ENCODE measurements around the gene MACO1. TPM values are rescaled to one million over a fixed set of nuclear protein-coding genes. Genes with fewer than 3 reads are reported as not detected.

Gene MACO1
- polyA plus RNA-seq, 2 of the 4 experiments (the other 2 are of a cell fraction) = 6.3 to 7.5 TPM

DNA sequence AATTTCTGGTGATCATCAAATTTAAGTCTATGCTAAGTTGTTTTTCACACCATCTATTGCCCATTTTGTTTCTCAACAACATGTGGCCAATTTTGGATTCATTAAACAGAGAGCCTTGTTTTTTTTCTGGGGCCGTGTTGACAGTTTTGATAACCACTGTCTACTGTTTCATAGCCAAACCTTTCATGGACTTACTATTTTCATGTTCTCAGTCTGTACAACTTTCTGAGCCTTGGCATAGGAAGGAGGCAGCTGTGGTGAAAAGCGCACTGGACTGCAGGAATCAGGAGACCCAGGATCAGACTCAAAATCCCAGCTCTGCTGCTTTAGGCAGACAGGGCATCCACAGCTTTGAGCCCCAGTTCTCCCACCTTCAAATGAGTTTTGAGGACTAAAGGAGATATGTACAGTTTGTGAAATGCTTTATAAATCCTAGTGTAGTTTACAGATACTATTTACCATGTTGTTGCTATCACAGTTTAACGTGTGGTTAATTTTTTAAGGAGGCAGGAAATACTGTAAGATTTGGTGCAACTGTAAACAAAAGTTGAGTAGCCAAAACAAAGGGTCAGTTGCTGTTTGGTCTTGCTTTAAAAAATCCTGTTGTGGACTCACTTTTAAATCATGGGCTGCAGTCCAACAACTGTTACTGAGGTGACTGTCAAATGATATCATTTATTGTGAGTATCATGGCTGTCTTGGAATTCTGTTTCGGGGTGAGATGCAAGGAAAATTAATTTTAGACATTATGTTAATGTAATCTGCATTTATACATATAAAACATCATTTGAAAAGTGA lies 2.9 kb downstream of the MACO1 start:
- H3K27ac ChIP-seq = no peak overlapping the region
- POLR2A ChIA-PET = no interaction called here
- TF ChIP-seq RCOR1 (IDR thresholded peaks at IDR 0.05; ENCODE audit: low read depth, low read length) (no peak), RAD21 (conservative IDR thresholded peaks at IDR 0.05 in 1 of 2, IDR thresholded peaks at IDR 0.05 in 1 of 2) (no peak), MAZ (IDR thresholded peaks at IDR 0.05; ENCODE audit: borderline replicate concordance, low read depth, low read length) (no peak), JUN (IDR thresholded peaks at IDR 0.05) (no peak), HDAC2 (IDR thresholded peaks at IDR 0.05) (no peak), POLR2A (IDR thresholded peaks at IDR 0.05; ENCODE audit: low read length) (no peak), KDM1A (IDR thresholded peaks at IDR 0.05; ENCODE audit: low read depth) (no peak), NR3C1 (IDR thresholded peaks at IDR 0.05) (no peak), KDM5A (IDR thresholded peaks at IDR 0.05) (no peak)
- TF ChIP-seq, protein P1, sequence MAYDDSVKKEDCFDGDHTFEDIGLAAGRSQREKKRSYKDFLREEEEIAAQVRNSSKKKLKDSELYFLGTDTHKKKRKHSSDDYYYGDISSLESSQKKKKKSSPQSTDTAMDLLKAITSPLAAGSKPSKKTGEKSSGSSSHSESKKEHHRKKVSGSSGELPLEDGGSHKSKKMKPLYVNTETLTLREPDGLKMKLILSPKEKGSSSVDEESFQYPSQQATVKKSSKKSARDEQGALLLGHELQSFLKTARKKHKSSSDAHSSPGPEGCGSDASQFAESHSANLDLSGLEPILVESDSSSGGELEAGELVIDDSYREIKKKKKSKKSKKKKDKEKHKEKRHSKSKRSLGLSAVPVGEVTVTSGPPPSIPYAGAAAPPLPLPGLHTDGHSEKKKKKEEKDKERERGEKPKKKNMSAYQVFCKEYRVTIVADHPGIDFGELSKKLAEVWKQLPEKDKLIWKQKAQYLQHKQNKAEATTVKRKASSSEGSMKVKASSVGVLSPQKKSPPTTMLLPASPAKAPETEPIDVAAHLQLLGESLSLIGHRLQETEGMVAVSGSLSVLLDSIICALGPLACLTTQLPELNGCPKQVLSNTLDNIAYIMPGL (CRISPR knock-in tag; IDR thresholded peaks at IDR 0.05; ENCODE audit: borderline replicate concordance) = no peak
- 0 out of 3 replicates have a peak overlapping the region, but pooled peaks have one; percentile 9 for H3K4me2 ChIP-seq
- FAIRE-seq (no peak), DNase-seq (ENCODE audit: low read depth in 1 of 2, low spot score in 1 of 2) (no peak), ATAC-seq (no peak)
- peaks cover 49% of the 10 kb centered on the region for H3K4me1 ChIP-seq
- no peaks in the 10 kb centered on the region for H3K9me3 ChIP-seq
- CTCF ChIA-PET = interaction anchor here (1.1 kb wide), 1 partner anchor 8 kb away, joined by 3 read pairs; no protein-coding TSS in a partner anchor
- no peak overlapping the region for H3K4me3 ChIP-seq
- WGBS (ENCODE audit: missing lambda C conversion rate) = 75% methylated on average over 4 of the region's 4 CpGs

DNA sequence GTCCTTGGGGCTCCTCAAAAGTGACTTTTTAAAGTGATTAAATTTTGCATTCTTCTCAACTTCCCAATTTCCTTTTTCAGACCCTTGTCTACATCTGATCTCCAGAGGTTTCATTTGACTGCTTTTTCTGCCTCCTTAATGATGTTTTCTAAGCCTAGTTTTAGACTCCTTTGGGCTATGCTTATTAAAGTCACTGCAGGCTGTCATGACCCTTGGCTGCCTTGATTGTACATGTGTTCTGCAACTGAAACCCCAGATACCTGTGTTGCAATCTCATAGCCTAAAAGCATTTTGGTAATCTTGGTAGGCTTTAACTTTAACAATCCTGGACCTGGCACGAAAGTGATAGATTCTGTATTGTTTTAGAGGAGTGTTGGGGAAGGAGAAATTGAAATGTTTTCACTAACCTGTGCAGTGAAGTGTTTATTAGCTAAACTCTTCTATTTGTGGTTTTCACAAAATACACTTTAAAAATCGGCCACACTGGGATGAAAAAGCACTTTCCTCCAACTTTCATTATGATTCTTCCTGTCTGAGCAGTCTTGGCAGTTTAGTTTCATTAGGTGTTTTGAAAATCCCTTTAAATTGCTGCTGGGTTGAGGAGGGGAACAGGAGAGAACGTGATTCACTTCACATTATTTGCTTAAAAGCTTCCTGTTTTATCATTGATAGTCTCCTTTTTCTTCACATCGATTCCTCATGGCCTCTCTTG lies 4.9 kb downstream of the MACO1 start:
- no peak for DNase-seq (ENCODE audit: low read depth in 1 of 2, low spot score in 1 of 2)
- Histone ChIP-seq H3K4me1 (peaks cover 46% of the 10 kb centered on the region), H3K4me3 (no peak overlapping the region), H3K9me3 (no peaks in the 10 kb centered on the region), H3K27ac (peak overlapping the region in 1 of 2 experiments; percentile 39; a peak in 3 of 6 replicates), H3K4me2 (peak overlapping the region; percentile 60)
- no peak for FAIRE-seq
- ChIA-PET CTCF (no interaction called here), POLR2A (no interaction called here)
- 18% methylated on average over 4 of the region's 4 CpGs for WGBS (ENCODE audit: missing lambda C conversion rate)
- no peak for ATAC-seq
- TF ChIP-seq TP53 (CRISPR knock-in tag; IDR thresholded peaks at IDR 0.05) (no peak), ESRRA (IDR thresholded peaks at IDR 0.05; ENCODE audit: borderline replicate concordance, low read length) (no peak)

DNA sequence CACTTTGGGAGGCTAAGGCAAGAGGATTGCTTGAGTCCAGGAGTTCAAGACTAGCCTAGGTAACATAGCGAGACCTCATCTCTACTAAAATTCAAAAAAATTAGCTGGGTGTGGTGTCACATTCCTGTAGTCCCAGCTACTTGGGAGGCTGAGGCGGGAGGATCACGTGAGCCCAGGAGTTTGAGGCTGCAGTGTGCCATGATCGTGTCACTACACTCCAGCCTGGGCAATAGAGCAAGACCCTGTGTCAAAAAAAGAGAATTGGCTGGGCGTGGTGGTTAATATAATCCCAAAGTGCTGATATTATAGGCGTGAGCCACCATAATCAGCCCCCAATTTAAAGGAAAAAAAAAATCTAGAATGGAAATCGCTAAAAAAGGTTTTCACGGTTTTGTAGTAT lies 7.0 kb downstream of the MACO1 start:
- FAIRE-seq (no peak), DNase-seq (ENCODE audit: low read depth in 1 of 2, low spot score in 1 of 2) (no peak), ATAC-seq (no peak)
- no peaks in the 10 kb centered on the region for H3K9me3 ChIP-seq
- no peak overlapping the region for H3K4me3 ChIP-seq
- no peak overlapping the region for H3K27ac ChIP-seq
- WGBS (ENCODE audit: missing lambda C conversion rate) = 96% methylated on average over 8 of the region's 8 CpGs
- ChIA-PET CTCF (interaction anchor here (0.6 kb wide), 1 partner anchor 12 kb away, joined by 3 read pairs; no protein-coding TSS in a partner anchor), POLR2A (no interaction called here)
- H3K4me1 ChIP-seq = peaks cover 41% of the 10 kb centered on the region
- TF ChIP-seq POLR2AphosphoS2 (conservative IDR thresholded peaks at IDR 0.05; ENCODE audit: low read length) (no peak), FOSB (CRISPR knock-in tag; IDR thresholded peaks at IDR 0.05) (no peak), TP53 (CRISPR knock-in tag; IDR thresholded peaks at IDR 0.05) (no peak), TFCP2L1 (CRISPR knock-in tag; IDR thresholded peaks at IDR 0.05) (no peak), CEBPB (IDR thresholded peaks at IDR 0.05) (no peak), GATA3 (IDR thresholded peaks at IDR 0.05; ENCODE audit: borderline replicate concordance) (no peak), HOXB13 (CRISPR knock-in tag; IDR thresholded peaks at IDR 0.05; ENCODE audit: low read depth) (no peak), ZNF302 (CRISPR knock-in tag; IDR thresholded peaks at IDR 0.05) (no peak), JUN (IDR thresholded peaks at IDR 0.05) (no peak), SMC3 (IDR thresholded peaks at IDR 0.05) (no peak), RCOR1 (IDR thresholded peaks at IDR 0.05; ENCODE audit: low read depth, low read length) (no peak)
- TF ChIP-seq, protein P2, sequence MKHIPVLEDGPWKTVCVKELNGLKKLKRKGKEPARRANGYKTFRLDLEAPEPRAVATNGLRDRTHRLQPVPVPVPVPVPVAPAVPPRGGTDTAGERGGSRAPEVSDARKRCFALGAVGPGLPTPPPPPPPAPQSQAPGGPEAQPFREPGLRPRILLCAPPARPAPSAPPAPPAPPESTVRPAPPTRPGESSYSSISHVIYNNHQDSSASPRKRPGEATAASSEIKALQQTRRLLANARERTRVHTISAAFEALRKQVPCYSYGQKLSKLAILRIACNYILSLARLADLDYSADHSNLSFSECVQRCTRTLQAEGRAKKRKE (CRISPR knock-in tag; IDR thresholded peaks at IDR 0.05; ENCODE audit: low read depth) = no peak
- TF ChIP-seq, protein P3, sequence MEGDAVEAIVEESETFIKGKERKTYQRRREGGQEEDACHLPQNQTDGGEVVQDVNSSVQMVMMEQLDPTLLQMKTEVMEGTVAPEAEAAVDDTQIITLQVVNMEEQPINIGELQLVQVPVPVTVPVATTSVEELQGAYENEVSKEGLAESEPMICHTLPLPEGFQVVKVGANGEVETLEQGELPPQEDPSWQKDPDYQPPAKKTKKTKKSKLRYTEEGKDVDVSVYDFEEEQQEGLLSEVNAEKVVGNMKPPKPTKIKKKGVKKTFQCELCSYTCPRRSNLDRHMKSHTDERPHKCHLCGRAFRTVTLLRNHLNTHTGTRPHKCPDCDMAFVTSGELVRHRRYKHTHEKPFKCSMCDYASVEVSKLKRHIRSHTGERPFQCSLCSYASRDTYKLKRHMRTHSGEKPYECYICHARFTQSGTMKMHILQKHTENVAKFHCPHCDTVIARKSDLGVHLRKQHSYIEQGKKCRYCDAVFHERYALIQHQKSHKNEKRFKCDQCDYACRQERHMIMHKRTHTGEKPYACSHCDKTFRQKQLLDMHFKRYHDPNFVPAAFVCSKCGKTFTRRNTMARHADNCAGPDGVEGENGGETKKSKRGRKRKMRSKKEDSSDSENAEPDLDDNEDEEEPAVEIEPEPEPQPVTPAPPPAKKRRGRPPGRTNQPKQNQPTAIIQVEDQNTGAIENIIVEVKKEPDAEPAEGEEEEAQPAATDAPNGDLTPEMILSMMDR (IDR thresholded peaks at IDR 0.05) = no peak
- TF ChIP-seq, protein P4, sequence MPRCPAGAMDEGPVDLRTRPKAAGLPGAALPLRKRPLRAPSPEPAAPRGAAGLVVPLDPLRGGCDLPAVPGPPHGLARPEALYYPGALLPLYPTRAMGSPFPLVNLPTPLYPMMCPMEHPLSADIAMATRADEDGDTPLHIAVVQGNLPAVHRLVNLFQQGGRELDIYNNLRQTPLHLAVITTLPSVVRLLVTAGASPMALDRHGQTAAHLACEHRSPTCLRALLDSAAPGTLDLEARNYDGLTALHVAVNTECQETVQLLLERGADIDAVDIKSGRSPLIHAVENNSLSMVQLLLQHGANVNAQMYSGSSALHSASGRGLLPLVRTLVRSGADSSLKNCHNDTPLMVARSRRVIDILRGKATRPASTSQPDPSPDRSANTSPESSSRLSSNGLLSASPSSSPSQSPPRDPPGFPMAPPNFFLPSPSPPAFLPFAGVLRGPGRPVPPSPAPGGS (IDR thresholded peaks at IDR 0.05) = no peak
- H3K4me2 ChIP-seq = no peak overlapping the region

All from A549 (cell line).